ENCODE measurements around the gene PLPPR3. TPM values are rescaled to one million over a fixed set of nuclear protein-coding genes. Genes with fewer than 3 reads are reported as not detected.

Gene PLPPR3
- not detected in 2 replicates for total RNA-seq (2022)
- not detected for Bru-seq, nascent RNA
- not detected for BruChase-seq, experiment 1, labeled RNA remaining after a 6-hour chase
- not detected for BruChase-seq, experiment 2, labeled RNA remaining after a 2-hour chase
- long read RNA-seq, result 0 reads

GRCh38 chr19:821825-822503, at the start of gene PLPPR3:
PLPPR3 (minus strand) TSS chr19:821955; CDS start chr19:821559, 396 bp downstream.
- H3K27ac Mint-ChIP-seq (ENCODE audit: low read depth, unreplicated experiment), result no peak within 1 kb of the TSS
- H3K9me3 Mint-ChIP-seq (ENCODE audit: unreplicated experiment), result no peaks in the 10 kb centered on the region
- BruUV-seq (replicated peaks), result no TSS peak

GRCh38 chr19:870963-871401, 49.2 kb upstream of the PLPPR3 start:
- H3K4me1 Mint-ChIP-seq (ENCODE audit: insufficient read depth, unreplicated experiment), result peaks cover 24% of the 10 kb centered on the region
- ChIA-PET POLR2A (no interaction called here), CTCF (interaction anchor here (0.5 kb wide), 1 partner anchor 14 kb away, joined by 3 read pairs; no protein-coding TSS in a partner anchor)
- peak overlapping the region; percentile 75 for H3K4me3 Mint-ChIP-seq (ENCODE audit: unreplicated experiment)
- intact Hi-C loops (cut with micrococcal nuclease), result loop anchor here (5.0 kb wide), 1 partner anchor 41 kb away; the partner anchor contains the start of gene R3HDM4
- BruUV-seq (replicated peaks), result no TSS peak
- peaks cover 40% of the 10 kb centered on the region for H3K36me3 Mint-ChIP-seq (ENCODE audit: insufficient read depth, unreplicated experiment)
- no peak for TF ChIP-seq CTCF (IDR thresholded peaks at IDR 0.05; ENCODE audit: unreplicated experiment)
- H3K27me3 Mint-ChIP-seq (ENCODE audit: insufficient read depth, unreplicated experiment), result no peaks in the 10 kb centered on the region
- H3K27ac Mint-ChIP-seq (ENCODE audit: low read depth, unreplicated experiment), result no peak overlapping the region
- H3K9me3 Mint-ChIP-seq (ENCODE audit: unreplicated experiment), result no peaks in the 10 kb centered on the region
- DNase-seq (ENCODE audit: unreplicated experiment), result no peak

More at GRCh38 chr19:821825-822503, at the start of gene PLPPR3:
- Mint-ChIP-seq H3K36me3 (ENCODE audit: insufficient read depth, unreplicated experiment) (no peaks in the 10 kb centered on the region), H3K4me3 (ENCODE audit: unreplicated experiment) (no peak within 1 kb of the TSS), H3K4me1 (ENCODE audit: insufficient read depth, unreplicated experiment) (peaks cover 8% of the 10 kb centered on the region), H3K27me3 (ENCODE audit: insufficient read depth, unreplicated experiment) (no peaks in the 10 kb centered on the region)
- TF ChIP-seq CTCF (IDR thresholded peaks at IDR 0.05; ENCODE audit: unreplicated experiment), result no peak
- ChIA-PET CTCF (no interaction called here), POLR2A (no interaction called here)
- intact Hi-C loops (cut with micrococcal nuclease), result no loop called here
- no peak for DNase-seq (ENCODE audit: unreplicated experiment)

GRCh38 chr19:870314-870713, 48.6 kb upstream of the PLPPR3 start:
- intact Hi-C loops (cut with micrococcal nuclease), result loop anchor here (5.0 kb wide), 1 partner anchor 42 kb away; the partner anchor contains the start of gene R3HDM4
- H3K27ac Mint-ChIP-seq (ENCODE audit: low read depth, unreplicated experiment), result no peak overlapping the region
- BruUV-seq (replicated peaks), result no TSS peak
- no peak for DNase-seq (ENCODE audit: unreplicated experiment)
- H3K4me1 Mint-ChIP-seq (ENCODE audit: insufficient read depth, unreplicated experiment), result peaks cover 24% of the 10 kb centered on the region
- peak overlapping the region; percentile 21 for H3K4me3 Mint-ChIP-seq (ENCODE audit: unreplicated experiment)
- H3K9me3 Mint-ChIP-seq (ENCODE audit: unreplicated experiment), result no peaks in the 10 kb centered on the region
- H3K27me3 Mint-ChIP-seq (ENCODE audit: insufficient read depth, unreplicated experiment), result no peaks in the 10 kb centered on the region
- no peak for TF ChIP-seq CTCF (IDR thresholded peaks at IDR 0.05; ENCODE audit: unreplicated experiment)
- H3K36me3 Mint-ChIP-seq (ENCODE audit: insufficient read depth, unreplicated experiment), result peaks cover 36% of the 10 kb centered on the region
- ChIA-PET POLR2A (no interaction called here), CTCF (interaction anchor here (1.0 kb wide), 1 partner anchor 14 kb away, joined by 3 read pairs; no protein-coding TSS in a partner anchor)
